HG03025 (cell line): ENCODE data around the gene GMDS.

ENCODE experiments used
- ATAC-seq: cut with Tn5 transposase; IDR thresholded peaks from one replicate; pipeline ENCODE4 v1.9.1; 2021; ENCODE audit warnings: mild to moderate bottlenecking, moderate library complexity; ENCODE audit not compliant: unreplicated experiment, low FRiP score

The GMDS gene

GRCh38 chr6:1627827-1628560, 617.4 kb downstream of the GMDS start:
- ATAC-seq, result no peak

- no peak for ATAC-seq
These were observed 618.9 kb downstream of the GMDS start for GRCh38 chr6:1626481-1626880.

- no peak for ATAC-seq
These were observed 619.5 kb downstream of the GMDS start for GRCh38 chr6:1625794-1626435.

GRCh38 chr6:1624851-1625781, 620.3 kb downstream of the GMDS start:
- ATAC-seq, result no peak

- ATAC-seq, result no peak
These were observed 621.2 kb downstream of the GMDS start for GRCh38 chr6:1624058-1624850.

GRCh38 chr6:1623769-1624057, 621.7 kb downstream of the GMDS start:
- ATAC-seq, result no peak

- no peak for ATAC-seq
These were observed 622.3 kb downstream of the GMDS start for GRCh38 chr6:1622851-1623768.

- ATAC-seq, result no peak
These were observed 623.1 kb downstream of the GMDS start for GRCh38 chr6:1622220-1622850.

- ATAC-seq, result no peak
These were observed 624.2 kb downstream of the GMDS start for GRCh38 chr6:1621070-1621701.

- no peak for ATAC-seq
These were observed 624.8 kb downstream of the GMDS start for GRCh38 chr6:1620504-1621069.

GRCh38 chr6:1619673-1620503, 625.5 kb downstream of the GMDS start:
- no peak for ATAC-seq

GRCh38 chr6:1619098-1619672, 626.2 kb downstream of the GMDS start:
- ATAC-seq, result no peak

- ATAC-seq, result no peak
These were observed 626.9 kb downstream of the GMDS start for GRCh38 chr6:1618311-1619097.

GRCh38 chr6:1617466-1618310, 627.7 kb downstream of the GMDS start:
- no peak for ATAC-seq

GRCh38 chr6:1616701-1617463, 628.5 kb downstream of the GMDS start:
- ATAC-seq, result no peak
